GM10266 (cell line): ENCODE results near the gene IDH3A.

Experiments used
- DNase-seq: peaks from one replicate; pipeline ENCODE4 v3.0.0; 2012; ENCODE audit errors: extremely low spot score
- TF ChIP-seq, protein P1 (sequence below): IDR thresholded peaks from 2 replicates; pipeline ENCODE4 v1.5.1; 2012; ENCODE audit warnings: mild to moderate bottlenecking, low read depth; ENCODE audit not compliant: control insufficient read depth, insufficient read depth; ENCODE audit errors: missing control alignments

IDH3A gene

GRCh38 chr15:78203346-78204225 lies 54.4 kb downstream of the IDH3A start:
- TF ChIP-seq, protein P1, sequence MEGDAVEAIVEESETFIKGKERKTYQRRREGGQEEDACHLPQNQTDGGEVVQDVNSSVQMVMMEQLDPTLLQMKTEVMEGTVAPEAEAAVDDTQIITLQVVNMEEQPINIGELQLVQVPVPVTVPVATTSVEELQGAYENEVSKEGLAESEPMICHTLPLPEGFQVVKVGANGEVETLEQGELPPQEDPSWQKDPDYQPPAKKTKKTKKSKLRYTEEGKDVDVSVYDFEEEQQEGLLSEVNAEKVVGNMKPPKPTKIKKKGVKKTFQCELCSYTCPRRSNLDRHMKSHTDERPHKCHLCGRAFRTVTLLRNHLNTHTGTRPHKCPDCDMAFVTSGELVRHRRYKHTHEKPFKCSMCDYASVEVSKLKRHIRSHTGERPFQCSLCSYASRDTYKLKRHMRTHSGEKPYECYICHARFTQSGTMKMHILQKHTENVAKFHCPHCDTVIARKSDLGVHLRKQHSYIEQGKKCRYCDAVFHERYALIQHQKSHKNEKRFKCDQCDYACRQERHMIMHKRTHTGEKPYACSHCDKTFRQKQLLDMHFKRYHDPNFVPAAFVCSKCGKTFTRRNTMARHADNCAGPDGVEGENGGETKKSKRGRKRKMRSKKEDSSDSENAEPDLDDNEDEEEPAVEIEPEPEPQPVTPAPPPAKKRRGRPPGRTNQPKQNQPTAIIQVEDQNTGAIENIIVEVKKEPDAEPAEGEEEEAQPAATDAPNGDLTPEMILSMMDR = no peak
- DNase-seq = no peak

DNA sequence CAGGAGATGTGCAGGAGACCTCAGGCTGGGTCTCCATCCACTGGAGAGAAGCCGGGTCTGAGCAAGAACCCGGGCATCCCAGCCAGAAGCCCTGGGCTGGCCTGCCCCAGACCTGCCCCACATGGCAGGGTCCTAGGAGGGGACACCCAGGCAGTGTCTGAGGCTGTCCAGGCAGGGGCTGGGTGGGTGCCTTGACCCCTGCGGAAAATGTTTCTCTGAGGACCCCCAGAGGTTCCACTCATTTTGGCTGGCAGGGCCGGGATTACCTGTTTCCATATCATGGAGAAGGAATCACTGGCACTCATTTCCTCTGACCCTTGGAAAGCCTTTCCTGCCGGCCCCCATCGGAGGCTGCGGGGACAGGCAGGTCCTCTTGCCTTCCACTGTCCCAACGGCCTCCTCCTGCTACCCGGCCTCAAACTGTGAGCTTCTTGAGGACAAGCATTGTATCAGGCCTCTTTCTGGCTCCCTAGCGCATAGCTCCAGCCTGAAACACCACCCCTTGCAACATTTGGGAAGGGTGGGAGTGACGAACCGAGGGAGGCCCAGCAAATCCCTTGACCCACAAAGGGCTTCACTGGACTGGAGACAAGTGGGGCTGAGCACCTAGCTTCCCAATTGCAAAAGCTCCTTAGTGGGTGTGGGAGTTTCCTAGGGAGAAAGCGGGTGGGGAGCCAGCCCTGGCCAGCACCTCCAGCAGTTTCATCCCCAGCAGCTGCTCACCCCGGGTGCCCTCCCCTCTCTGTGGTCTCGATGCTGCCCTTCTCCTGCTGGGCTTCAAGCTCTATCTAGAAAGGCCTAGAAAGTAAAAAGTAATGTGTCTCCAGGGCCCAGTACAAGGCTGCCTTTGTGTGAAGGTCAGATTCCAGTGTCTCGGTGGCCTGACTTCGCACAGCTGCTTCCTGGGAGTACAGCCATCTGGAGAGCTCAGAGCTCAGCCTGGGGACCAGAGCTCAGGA lies 55.5 kb downstream of the IDH3A start:
- no peak for DNase-seq
- TF ChIP-seq, protein P1 = no peak

- DNase-seq = no peak
- TF ChIP-seq, protein P1 = no peak
These were observed 56.2 kb downstream of the IDH3A start for GRCh38 chr15:78205337-78205736.

DNA sequence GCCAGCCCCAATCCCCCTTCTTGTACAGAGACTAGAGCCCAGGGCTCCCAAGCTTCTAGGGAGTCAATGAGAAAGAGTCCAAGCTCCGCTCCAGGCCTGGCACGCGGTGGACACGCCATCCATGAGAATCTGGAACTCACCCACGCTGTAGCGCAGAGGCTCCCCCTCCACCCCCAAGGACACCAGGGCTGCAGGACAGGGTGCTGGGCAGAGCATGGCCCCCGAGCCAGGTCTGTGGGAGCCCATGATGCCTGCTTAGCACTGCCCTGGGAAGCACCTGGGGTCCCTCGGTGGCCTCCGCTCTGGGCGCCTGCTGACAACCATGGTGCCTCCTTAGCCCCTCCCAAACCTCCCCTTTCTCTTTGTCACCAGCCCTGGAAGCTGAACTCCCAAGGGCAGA lies 56.7 kb downstream of the IDH3A start:
- TF ChIP-seq, protein P1 = no peak
- no peak for DNase-seq

DNA sequence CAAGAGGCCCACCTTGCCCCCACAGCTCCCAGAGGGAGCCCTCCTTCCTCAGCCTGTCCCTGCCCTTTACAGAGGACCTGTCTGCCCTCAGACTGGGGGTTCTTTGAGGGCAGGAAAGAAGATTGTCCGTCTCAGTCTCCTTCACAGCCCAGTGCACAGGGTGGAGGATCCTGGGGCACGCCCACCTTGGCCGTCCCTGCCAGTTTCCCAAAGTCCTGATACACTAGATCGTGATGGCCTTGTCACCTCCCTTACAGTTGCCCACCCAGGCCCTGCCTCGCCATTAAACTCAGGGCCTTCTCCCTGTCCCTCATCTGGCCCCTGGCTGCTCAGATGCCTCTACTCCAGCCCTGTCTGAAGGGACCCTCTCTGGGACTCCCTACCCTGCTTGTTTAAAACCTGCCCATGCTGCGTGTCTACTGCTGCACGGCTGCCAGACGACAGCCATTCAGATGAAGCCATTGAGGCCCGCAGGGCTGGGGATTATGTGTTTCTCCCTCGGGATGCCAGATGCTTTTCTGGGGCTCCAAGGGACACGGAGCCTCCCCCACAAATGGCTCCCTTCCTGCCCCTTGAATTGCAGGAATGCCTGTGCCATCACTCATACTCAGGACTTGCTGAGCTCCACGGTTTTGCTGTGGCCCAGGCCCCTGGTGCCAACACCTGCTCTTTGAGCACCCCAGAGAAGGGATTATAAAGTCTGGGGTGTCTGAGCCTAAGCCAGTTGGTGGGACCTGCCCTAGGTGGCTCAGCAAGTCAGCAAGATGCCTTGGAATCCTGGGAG lies 57.4 kb downstream of the IDH3A start:
- DNase-seq = no peak
- TF ChIP-seq, protein P1 = no peak

- TF ChIP-seq, protein P1 = no peak
- DNase-seq = no peak
These were observed 57.9 kb downstream of the IDH3A start for GRCh38 chr15:78207110-78207458.
